NCI-H748 treated with DMSO at 0.1 percent for 48 hours (cell line): ENCODE measurements around the gene ISOC2.
"Not testable (repeated sequence)": the region's sequence is repeated elsewhere in the genome, so short reads cannot be mapped to it uniquely, and the experiment has no call there.

Experiments
- DNase-seq: peaks from one replicate; lab custom pipeline; 2025; lab: John Stamatoyannopoulos, UW

ISOC2 gene

DNA sequence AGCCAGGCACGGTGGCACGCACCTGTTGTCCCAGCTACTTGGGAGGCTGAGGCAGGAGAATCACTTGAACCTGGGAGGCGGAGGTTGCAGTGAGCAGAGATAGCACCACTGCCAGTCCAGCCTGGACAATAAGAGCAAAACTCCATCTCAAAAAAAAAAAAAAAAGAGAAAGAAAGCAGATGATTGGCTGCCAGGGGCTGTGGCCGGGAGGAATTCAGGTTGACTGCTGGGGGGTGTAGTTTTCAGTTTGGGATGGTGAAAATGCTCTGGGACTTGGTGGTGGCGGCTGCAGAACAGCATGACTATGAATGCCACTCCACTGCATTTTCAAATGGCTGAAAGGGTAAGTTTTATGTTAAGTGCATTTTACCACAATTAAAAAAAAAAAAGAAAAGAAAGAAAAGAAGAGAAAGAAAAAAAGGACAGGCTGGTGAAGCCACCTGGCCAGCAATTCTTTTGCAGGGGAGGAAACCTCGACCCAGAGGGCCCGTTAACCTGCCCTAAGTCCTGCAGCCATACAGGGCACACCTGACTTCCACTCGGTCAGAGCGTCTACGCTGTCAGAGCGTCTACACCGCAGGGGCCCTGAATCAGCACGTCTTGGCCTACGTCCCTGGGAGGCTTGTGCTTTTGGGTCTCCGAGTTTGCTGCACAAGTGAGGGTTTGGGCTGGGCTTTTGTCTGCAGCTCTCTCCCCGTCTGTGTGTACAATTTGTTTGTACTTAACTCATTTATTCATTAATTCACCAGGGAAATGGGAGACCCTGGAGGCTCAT is 3.6 kb downstream of the ISOC2 start:
- no peak for DNase-seq

- no peak for DNase-seq
These were observed 5.1 kb downstream of the ISOC2 start for GRCh38 chr19:55456347-55456746.

GRCh38 chr19:55455576-55456235 is 5.7 kb downstream of the ISOC2 start:
- no peak for DNase-seq

DNA sequence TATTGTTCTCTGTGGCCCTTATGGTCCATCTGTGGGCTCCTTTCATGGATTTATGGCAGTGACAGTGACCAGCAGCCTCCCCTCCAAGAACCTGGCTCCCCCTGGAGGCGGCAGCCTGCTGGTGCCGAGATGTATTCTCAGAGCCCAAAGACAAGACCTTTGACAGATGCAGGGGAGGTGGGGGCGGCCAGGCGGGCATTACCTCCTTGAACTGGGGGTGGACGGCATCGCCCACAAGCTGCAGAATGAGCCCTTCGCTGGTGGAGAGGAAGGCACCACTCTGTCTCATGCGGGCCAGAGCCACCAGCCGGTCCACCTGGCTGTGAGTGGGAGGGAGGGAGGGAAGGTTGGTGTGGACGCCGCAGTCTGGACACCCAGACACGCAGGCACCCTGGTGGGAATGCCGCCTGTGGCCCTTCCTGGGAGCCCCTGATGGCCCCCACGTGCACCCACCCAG is 6.6 kb downstream of the ISOC2 start:
- peak; percentile 53 for DNase-seq

- DNase-seq, result no peak
These were observed 7.8 kb downstream of the ISOC2 start for GRCh38 chr19:55453511-55454260.

- peak; percentile 96 for DNase-seq
These were observed 8.6 kb downstream of the ISOC2 start for GRCh38 chr19:55452749-55453346.

DNA sequence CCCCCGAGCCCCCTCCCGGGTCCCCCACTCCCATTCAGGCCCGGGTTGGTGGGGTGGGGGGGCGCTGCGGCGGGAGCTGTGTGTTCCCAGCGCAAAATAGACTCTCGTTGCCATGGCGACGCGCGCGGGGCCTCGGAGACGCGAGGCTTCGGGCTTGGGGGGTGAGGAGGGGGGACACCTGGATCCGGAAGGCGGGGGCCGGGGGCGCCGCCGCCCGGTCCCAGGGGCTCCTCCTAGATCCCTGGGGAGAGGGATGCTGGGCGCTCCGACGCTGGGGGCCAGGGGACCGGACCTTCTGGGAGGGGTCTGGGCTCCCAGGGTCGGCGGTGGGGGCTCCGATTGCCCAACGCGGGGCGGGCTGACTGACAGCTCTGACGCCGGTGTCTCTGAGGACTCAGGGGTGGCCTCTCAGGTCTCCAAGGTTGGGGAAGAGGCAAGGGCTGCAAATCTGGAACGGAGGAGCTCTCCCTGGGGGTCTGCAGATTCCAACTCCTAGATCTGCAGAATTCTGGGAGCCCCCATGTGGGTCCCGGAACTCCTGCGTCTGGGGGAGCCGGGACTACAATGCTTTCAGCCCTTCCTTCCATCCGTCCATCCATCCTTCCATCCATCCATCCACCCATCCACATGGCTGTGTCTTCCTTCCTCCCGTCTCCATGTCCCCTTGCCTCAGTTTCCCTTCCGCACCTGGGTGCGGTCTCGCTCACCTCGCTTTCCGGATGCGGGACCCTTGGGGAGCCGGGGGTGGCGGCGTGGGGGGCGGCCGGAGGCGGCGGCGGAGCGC is 9.3 kb downstream of the ISOC2 start:
- peak; percentile 45 for DNase-seq

DNA sequence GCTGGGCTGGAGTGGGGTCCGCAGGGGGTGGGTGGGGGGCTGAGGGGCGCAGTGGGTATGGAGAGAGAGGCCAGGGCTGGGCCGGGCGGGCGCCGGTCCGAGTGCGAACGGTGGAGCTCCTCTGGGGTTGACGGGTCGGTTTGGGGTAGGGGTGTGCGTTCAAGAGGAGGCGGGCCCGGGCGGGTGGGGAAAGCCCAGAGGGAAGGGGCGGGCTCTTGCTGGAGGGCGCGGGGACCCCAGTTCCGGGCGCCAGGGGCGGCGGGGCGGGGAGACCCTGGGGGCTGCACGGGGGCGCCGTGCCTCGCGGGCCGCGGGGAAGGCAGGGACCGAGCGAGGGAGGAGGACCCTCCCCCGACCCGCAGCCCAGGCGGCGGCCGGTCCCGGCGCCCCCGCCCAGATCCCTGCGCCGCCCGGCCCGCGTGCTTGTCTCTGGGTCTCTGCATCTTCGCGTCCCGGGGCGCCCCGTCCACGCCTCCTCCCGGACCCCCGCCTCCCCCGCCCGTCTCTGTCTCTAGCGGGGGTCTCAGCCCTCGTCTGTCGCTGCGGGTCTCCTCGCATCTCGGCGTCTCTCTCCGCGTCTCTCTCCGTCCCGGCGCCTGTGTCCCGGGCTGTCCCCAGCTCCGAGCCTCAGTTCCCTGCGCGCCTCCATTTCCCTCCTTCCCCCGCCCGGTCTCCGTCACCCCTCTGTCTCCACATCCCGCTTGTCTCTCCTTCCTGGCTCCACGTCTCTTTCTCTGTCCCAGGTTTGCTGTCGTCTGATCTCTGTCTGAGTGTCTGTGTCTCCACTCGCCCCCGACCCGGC is 10.1 kb downstream of the ISOC2 start:
- no peak for DNase-seq

- DNase-seq, result no peak
These were observed 12.0 kb downstream of the ISOC2 start for GRCh38 chr19:55449469-55449868.

- DNase-seq, result not testable (repeated sequence)
These were observed 13.3 kb downstream of the ISOC2 start for GRCh38 chr19:55448175-55448490.

DNA sequence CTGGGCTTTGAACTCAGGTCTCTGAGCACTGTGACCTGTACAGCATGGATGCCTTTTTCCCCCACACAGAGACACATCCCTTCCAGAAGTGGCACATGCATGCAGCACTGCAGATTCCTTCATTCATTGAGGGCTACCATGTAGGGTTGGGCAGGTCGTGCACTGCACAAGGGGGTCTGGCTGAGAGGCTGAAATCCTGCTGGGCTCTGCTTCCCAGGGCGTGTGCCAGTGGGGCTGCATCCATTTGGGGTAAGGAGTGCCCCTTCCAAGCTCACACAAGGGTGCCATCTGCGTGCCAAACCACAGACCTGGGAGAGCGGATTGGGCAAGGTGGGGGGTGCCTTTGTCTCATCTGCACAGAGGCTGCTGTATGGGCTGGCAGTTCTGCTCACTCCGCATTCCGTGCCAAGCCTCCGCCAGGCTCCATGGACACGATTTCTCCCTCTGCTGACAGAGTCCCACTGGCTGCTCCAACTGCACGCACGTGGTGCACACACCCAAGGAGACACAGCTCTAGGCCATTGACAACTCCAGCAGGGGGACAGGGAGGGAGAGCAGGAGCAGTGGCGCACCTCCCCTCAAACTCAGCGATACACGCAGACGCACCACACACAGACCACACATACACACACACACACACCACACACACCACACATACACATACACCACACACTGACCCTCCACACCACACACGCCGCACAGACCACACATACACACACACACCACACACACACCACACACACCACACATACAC is 13.8 kb downstream of the ISOC2 start:
- peak; percentile 56 for DNase-seq

- no peak for DNase-seq
These were observed 15.4 kb downstream of the ISOC2 start for GRCh38 chr19:55446060-55446459.

- DNase-seq, result no peak
These were observed 16.8 kb downstream of the ISOC2 start for GRCh38 chr19:55444646-55445045.

DNA sequence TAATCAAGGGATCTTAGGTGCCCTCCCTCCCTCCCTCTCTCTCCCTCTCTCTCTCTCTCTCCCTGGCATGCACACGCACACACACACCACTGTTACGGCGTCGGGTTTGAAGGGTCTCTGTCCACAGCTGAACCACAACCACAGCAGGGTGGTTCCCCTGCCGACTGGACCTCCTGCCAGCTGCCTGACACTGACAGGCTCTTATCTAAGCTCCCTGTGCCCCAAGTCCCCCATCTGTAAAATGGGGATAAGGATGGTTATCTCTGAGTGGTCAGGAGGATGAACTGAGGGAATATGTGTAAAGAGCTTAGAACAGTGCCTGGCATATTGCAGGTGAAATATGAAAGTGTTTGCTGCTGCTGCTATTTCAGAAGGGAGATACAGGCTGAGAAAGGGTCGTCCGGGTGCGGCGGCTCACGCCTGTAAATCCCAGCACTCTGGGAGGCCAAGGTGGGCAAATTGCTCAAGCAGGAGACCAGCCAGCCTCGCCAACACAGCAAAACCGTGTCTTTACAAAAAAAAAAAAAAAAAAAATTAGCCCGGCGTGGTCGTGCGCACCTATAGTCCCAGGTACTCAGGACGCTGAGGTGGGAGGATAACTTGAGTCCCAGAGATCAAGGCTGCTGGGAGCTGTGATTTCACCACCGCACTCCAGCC is 17.5 kb downstream of the ISOC2 start:
- DNase-seq, result no peak

DNA sequence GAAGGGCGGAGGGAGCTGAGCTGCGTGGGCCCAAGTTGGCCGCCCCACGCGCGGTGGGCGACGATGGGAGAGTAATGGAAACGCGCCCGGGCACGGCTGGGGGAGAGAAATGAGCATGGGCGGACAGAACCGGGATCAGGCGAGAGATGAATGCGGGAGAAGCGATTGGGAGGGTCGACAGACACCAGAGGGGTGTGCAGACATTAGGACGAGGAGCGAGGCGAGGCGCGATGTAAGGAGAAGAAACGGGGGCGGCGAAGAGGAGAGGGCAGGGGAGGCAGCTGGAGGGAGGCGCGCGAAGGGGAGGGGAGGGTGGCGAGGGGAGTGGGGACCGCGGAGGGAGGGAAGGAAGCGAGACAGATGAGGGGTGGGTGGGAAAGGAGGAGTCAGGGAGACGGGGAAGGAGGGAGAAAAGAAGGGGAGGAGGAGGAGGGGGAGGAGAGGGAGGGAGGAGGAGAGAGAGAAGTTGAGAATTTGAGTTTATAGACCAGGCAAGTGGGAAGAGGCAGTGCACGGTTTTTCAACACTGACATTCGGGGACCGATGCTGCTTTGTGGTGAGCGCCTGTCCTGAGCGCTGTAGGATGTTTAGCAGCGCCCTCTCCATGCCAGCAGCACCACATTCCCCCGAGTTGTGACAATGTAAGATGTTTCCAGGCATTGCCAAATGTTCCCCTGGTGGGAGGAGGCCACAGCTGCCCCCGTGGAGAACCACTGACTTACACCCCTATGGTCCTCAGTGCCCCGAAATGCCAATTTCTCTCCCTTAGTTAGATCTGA is 18.2 kb downstream of the ISOC2 start, which contains the start of gene SHISA7:
TSS of gene SHISA7 (minus strand) at position 256 of the 779 bp plus-strand sequence. CDS start 437 bp downstream, outside the sequence.
- DNase-seq, result peak; percentile 41

DNA sequence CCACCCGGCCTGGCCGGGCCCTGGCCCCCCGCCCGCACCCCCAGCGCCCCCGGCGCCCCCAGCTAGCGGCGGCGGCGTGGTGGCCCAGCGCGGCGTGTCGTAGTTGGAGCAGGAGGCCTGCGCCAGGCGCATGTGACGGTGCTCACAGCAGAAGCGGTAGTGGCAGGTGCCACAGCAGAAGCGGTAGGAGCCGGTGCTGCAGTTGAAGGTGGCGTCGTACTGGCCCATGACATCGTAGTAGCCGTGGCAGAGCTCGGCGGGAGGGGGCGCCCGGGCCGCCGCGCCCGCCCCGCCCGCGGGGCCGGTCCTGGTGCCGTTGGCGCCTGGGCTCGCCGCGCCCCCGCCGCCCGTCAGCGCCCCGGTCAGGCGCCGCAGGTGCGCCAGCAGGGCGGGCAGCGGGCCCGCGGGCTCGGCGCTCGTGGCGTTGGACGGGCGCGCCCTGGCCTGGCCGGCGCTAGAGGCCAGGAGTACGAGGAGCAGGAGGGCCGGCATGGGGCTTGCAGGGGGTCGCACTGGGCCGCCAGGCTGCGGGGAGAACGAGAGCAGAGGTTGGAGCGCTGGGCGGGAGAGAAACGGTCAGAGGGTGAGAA is 19.0 kb downstream of the ISOC2 start:
- peak; percentile 12 for DNase-seq

DNA sequence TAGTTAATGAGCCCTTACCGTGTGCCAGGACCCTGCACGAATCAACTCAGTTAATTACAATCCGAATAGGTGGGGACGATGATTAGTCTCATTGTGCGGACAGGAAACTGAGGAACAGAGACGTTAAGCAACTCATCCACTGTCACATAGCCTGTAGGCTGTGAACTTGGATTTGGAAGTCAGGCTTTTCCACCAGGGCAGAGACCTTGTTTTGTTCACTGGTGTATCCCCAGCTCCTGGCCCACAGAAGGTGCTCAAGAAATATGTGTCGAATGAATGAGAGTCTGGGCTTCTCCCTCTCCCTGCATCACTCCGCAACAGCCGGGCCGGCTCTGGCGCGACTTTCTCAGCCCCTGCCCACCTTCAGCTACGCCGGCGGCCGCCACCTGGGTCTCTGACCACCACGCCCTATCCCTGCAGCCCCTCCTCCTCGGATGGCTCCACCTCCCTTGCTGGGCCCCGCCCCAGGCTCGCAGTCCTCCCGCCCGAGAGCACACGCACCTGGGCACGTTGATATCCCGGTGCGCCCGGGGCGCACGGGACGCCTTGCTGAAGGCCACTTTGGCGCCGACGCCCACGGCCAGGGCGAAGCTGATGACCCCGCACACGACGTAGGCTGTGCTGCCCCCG is 19.6 kb downstream of the ISOC2 start:
- DNase-seq, result peak; percentile 71

DNA sequence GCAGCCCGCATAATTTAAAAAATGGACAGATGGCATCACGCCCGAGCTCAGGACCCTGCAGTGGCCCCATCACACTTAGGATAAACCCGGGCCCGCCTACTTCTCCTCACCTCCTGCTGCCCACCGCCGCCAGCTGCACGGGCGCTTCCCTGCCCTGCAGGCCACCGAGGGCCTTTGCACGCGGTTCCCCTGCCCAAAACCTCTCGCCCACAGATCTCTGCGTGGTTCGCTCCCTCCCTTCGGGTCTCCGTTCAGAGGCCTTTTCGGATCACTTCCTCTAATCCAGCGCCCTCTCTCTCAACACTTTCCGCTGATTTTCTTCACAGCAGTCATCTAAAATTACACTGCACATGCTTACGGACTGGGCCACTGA is 20.1 kb downstream of the ISOC2 start:
- DNase-seq, result no peak
